Measurements from ENCODE around the gene PHOSPHO1.

GRCh38 chr17:49190932-49191331 lies 39.7 kb downstream of the PHOSPHO1 start:
- no peak for TF ChIP-seq CTCF (conservative IDR thresholded peaks at IDR 0.05; ENCODE audit: low read depth, low read length)
- no peak for TF ChIP-seq EZH2 (IDR thresholded peaks at IDR 0.05; ENCODE audit: borderline replicate concordance, low read depth, low read length, poor library complexity, severe bottlenecking)

All from A673 (cell line).